Endothelial cell of umbilical vein (primary cell): ENCODE data around the gene IQGAP1.

ENCODE experiments used
- EZH2 ChIP-seq: IDR thresholded peaks from 2 replicates; pipeline ENCODE4 v1.6.1; 2012; ENCODE audit warnings: borderline replicate concordance, low read depth, mild to moderate bottlenecking, moderate library complexity, low read length, inconsistent platforms; ENCODE audit not compliant: severe bottlenecking
- FOS ChIP-seq: IDR thresholded peaks from 2 replicates; pipeline ENCODE4 v1.6.1; 2011; ENCODE audit warnings: mild to moderate bottlenecking, low read length, moderate library complexity, borderline replicate concordance; ENCODE audit not compliant: insufficient read depth
- MYC ChIP-seq: IDR thresholded peaks from one replicate; pipeline ENCODE4 v1.6.1; 2011; ENCODE audit warnings: mild to moderate bottlenecking, low read depth, low read length
- POLR2A ChIP-seq: IDR thresholded peaks from 2 replicates; pipeline ENCODE4 v1.6.1; 2012; ENCODE audit warnings: low read depth, mild to moderate bottlenecking, control low read depth, low read length
- POLR2AphosphoS5 ChIP-seq: IDR thresholded peaks from 2 replicates; pipeline ENCODE4 v1.6.1; 2012; ENCODE audit warnings: low read depth, mild to moderate bottlenecking, control low read depth, low read length, moderate library complexity; ENCODE audit not compliant: insufficient read depth
- TF ChIP-seq, protein P1 (sequence below), 2 donors: IDR thresholded peaks; 1 replicate in 1 of 2; 2 replicates in 1 of 2; pipeline ENCODE4 v1.5.1; 2011; ENCODE audit warnings: low read length in 2 of 2, mild to moderate bottlenecking in 2 of 2, moderate library complexity in 2 of 2, control low read depth in 1 of 2, inconsistent platforms in 1 of 2, low read depth in 1 of 2; ENCODE audit not compliant: insufficient read depth in 1 of 2; ENCODE audit errors: extremely low read depth in 1 of 2
- TF ChIP-seq, protein P2 (sequence below): IDR thresholded peaks from 2 replicates; pipeline ENCODE4 v1.6.1; 2011; ENCODE audit not compliant: insufficient read depth, insufficient read length

DNA sequence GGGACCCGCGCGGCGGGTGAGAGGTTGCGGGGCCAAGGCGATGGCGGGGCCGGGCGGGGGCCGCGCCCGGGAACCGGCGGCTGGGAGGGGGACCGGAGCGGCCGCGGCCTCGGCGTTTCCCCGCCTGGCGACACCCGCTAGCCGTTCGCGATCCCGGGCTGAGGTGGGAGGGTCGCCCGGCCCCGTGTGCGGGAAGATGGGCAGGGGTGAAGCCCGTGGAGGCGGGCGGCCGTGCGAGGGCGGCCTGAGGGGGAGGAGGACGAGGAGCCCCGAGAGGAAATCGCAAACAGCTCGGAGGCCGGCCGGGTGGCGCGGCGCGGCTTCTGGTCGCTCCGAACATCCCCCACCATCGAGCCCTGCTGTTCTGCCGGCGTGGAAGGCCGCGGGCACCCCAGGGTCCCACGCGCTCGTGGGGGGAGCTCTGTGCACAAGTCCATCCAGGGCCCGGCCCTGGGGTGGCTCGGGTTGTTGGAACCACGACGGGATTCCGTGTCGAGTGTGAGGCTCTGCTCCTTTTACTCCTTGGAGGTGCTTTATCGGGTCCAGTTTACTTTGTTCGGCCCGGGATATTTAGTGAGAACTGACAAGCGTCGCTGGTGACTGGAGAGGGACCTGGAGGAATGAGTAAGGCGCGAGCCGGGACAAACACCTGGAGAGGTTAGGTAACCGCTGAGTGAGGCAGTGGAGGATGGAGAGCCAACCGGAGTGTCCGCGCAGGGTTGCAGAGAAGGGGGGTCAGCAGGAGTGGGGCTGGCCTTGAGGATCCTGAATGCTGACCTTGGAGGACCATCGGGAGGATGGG is 142.4 kb downstream of the IQGAP1 start:
- TF ChIP-seq EZH2 (no peak), FOS (no peak), POLR2AphosphoS5 (peak; percentile 2), POLR2A (no peak), MYC (no peak)
- TF ChIP-seq, protein P1, sequence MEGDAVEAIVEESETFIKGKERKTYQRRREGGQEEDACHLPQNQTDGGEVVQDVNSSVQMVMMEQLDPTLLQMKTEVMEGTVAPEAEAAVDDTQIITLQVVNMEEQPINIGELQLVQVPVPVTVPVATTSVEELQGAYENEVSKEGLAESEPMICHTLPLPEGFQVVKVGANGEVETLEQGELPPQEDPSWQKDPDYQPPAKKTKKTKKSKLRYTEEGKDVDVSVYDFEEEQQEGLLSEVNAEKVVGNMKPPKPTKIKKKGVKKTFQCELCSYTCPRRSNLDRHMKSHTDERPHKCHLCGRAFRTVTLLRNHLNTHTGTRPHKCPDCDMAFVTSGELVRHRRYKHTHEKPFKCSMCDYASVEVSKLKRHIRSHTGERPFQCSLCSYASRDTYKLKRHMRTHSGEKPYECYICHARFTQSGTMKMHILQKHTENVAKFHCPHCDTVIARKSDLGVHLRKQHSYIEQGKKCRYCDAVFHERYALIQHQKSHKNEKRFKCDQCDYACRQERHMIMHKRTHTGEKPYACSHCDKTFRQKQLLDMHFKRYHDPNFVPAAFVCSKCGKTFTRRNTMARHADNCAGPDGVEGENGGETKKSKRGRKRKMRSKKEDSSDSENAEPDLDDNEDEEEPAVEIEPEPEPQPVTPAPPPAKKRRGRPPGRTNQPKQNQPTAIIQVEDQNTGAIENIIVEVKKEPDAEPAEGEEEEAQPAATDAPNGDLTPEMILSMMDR (IDR thresholded peaks at IDR 0.05; ENCODE audit: extremely low read depth in 1 of 2, insufficient read depth in 1 of 2, low read depth in 1 of 2, low read length in 2 of 2), result no peak
- TF ChIP-seq, protein P2, sequence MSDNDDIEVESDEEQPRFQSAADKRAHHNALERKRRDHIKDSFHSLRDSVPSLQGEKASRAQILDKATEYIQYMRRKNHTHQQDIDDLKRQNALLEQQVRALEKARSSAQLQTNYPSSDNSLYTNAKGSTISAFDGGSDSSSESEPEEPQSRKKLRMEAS, result no peak
